ENCODE data around the gene SBF2.

SBF2 gene

GRCh38 chr11:9797300-9797699 is 496.7 kb downstream of the SBF2 start:
- Histone ChIP-seq H3K4me1 (ENCODE audit: control insufficient read depth, insufficient read depth, low read length) (peaks cover 29% of the 10 kb centered on the region), H3K36me3 (ENCODE audit: insufficient read depth, low read length) (no peaks in the 10 kb centered on the region)

GRCh38 chr11:9796854-9797253 is 497.2 kb downstream of the SBF2 start:
- no peaks in the 10 kb centered on the region for H3K9me3 ChIP-seq (replicated peaks; ENCODE audit: low read length)
- no peak overlapping the region for H3K4me3 ChIP-seq (ENCODE audit: low read length)
- H3K4me1 ChIP-seq (ENCODE audit: control insufficient read depth, insufficient read depth, low read length), result peaks cover 25% of the 10 kb centered on the region
- no peaks in the 10 kb centered on the region for H3K36me3 ChIP-seq (ENCODE audit: insufficient read depth, low read length)
- H3K4me2 ChIP-seq (ENCODE audit: low read length), result no peak overlapping the region
- H3K27me3 ChIP-seq (ENCODE audit: control insufficient read depth, insufficient read depth, low read length), result no peaks in the 10 kb centered on the region
- no peak overlapping the region for H3K9ac ChIP-seq (ENCODE audit: low read depth, low read length)

More at GRCh38 chr11:9797300-9797699, 496.7 kb downstream of the SBF2 start:
- H3K27me3 ChIP-seq (ENCODE audit: control insufficient read depth, insufficient read depth, low read length), result no peaks in the 10 kb centered on the region
- no peak overlapping the region for H3K4me2 ChIP-seq (ENCODE audit: low read length)
- H3K4me3 ChIP-seq (ENCODE audit: low read length), result no peak overlapping the region
- H3K9me3 ChIP-seq (replicated peaks; ENCODE audit: low read length), result no peaks in the 10 kb centered on the region
- H3K9ac ChIP-seq (ENCODE audit: low read depth, low read length), result no peak overlapping the region

GRCh38 chr11:9796266-9796665 is 497.8 kb downstream of the SBF2 start:
- Histone ChIP-seq H3K9ac (ENCODE audit: low read depth, low read length) (no peak overlapping the region), H3K9me3 (replicated peaks; ENCODE audit: low read length) (no peaks in the 10 kb centered on the region), H3K4me2 (ENCODE audit: low read length) (no peak overlapping the region), H3K27me3 (ENCODE audit: control insufficient read depth, insufficient read depth, low read length) (no peaks in the 10 kb centered on the region), H3K4me1 (ENCODE audit: control insufficient read depth, insufficient read depth, low read length) (peaks cover 19% of the 10 kb centered on the region), H3K4me3 (ENCODE audit: low read length) (no peak overlapping the region), H3K36me3 (ENCODE audit: insufficient read depth, low read length) (no peaks in the 10 kb centered on the region)

- Histone ChIP-seq H3K27me3 (ENCODE audit: control insufficient read depth, insufficient read depth, low read length) (no peaks in the 10 kb centered on the region), H3K4me2 (ENCODE audit: low read length) (no peak overlapping the region), H3K4me3 (ENCODE audit: low read length) (no peak overlapping the region), H3K9ac (ENCODE audit: low read depth, low read length) (no peak overlapping the region), H3K9me3 (replicated peaks; ENCODE audit: low read length) (no peaks in the 10 kb centered on the region), H3K4me1 (ENCODE audit: control insufficient read depth, insufficient read depth, low read length) (peaks cover 23% of the 10 kb centered on the region), H3K36me3 (ENCODE audit: insufficient read depth, low read length) (peaks cover 17% of the 10 kb centered on the region)
These were observed 503.3 kb downstream of the SBF2 start for GRCh38 chr11:9790703-9791102.

- peaks cover 21% of the 10 kb centered on the region for H3K36me3 ChIP-seq (ENCODE audit: insufficient read depth, low read length)
- no peak overlapping the region for H3K4me3 ChIP-seq (ENCODE audit: low read length)
- no peaks in the 10 kb centered on the region for H3K9me3 ChIP-seq (replicated peaks; ENCODE audit: low read length)
- peaks cover 23% of the 10 kb centered on the region for H3K4me1 ChIP-seq (ENCODE audit: control insufficient read depth, insufficient read depth, low read length)
- H3K9ac ChIP-seq (ENCODE audit: low read depth, low read length), result no peak overlapping the region
- no peak overlapping the region for H3K4me2 ChIP-seq (ENCODE audit: low read length)
- H3K27me3 ChIP-seq (ENCODE audit: control insufficient read depth, insufficient read depth, low read length), result no peaks in the 10 kb centered on the region
These were observed 504.1 kb downstream of the SBF2 start for GRCh38 chr11:9789910-9790309.

- peaks cover 23% of the 10 kb centered on the region for H3K4me1 ChIP-seq (ENCODE audit: control insufficient read depth, insufficient read depth, low read length)
- peak overlapping the region; percentile 60 for H3K9ac ChIP-seq (ENCODE audit: low read depth, low read length)
- H3K27me3 ChIP-seq (ENCODE audit: control insufficient read depth, insufficient read depth, low read length), result no peaks in the 10 kb centered on the region
- peaks cover 36% of the 10 kb centered on the region for H3K36me3 ChIP-seq (ENCODE audit: insufficient read depth, low read length)
- peak overlapping the region; percentile 6 for H3K4me2 ChIP-seq (ENCODE audit: low read length)
- H3K4me3 ChIP-seq (ENCODE audit: low read length), result no peak overlapping the region
- H3K9me3 ChIP-seq (replicated peaks; ENCODE audit: low read length), result no peaks in the 10 kb centered on the region
These were observed 506.0 kb downstream of the SBF2 start for GRCh38 chr11:9787981-9788521.

GRCh38 chr11:9787260-9787659 is 506.8 kb downstream of the SBF2 start:
- Histone ChIP-seq H3K36me3 (ENCODE audit: insufficient read depth, low read length) (peaks cover 36% of the 10 kb centered on the region), H3K4me3 (ENCODE audit: low read length) (no peak overlapping the region), H3K9ac (ENCODE audit: low read depth, low read length) (peak overlapping the region; percentile 60), H3K4me2 (ENCODE audit: low read length) (peak overlapping the region; percentile 6), H3K9me3 (replicated peaks; ENCODE audit: low read length) (no peaks in the 10 kb centered on the region), H3K27me3 (ENCODE audit: control insufficient read depth, insufficient read depth, low read length) (no peaks in the 10 kb centered on the region), H3K4me1 (ENCODE audit: control insufficient read depth, insufficient read depth, low read length) (peaks cover 23% of the 10 kb centered on the region)

- Histone ChIP-seq H3K9ac (ENCODE audit: low read depth, low read length) (no peak overlapping the region), H3K4me2 (ENCODE audit: low read length) (no peak overlapping the region), H3K9me3 (replicated peaks; ENCODE audit: low read length) (no peaks in the 10 kb centered on the region), H3K27me3 (ENCODE audit: control insufficient read depth, insufficient read depth, low read length) (no peaks in the 10 kb centered on the region), H3K36me3 (ENCODE audit: insufficient read depth, low read length) (peaks cover 50% of the 10 kb centered on the region), H3K4me3 (ENCODE audit: low read length) (no peak overlapping the region), H3K4me1 (ENCODE audit: control insufficient read depth, insufficient read depth, low read length) (peaks cover 23% of the 10 kb centered on the region)
These were observed 509.3 kb downstream of the SBF2 start for GRCh38 chr11:9784602-9785315.

- peaks cover 22% of the 10 kb centered on the region for H3K4me1 ChIP-seq (ENCODE audit: control insufficient read depth, insufficient read depth, low read length)
- peaks cover 51% of the 10 kb centered on the region for H3K36me3 ChIP-seq (ENCODE audit: insufficient read depth, low read length)
- H3K4me2 ChIP-seq (ENCODE audit: low read length), result no peak overlapping the region
- H3K27me3 ChIP-seq (ENCODE audit: control insufficient read depth, insufficient read depth, low read length), result no peaks in the 10 kb centered on the region
- H3K4me3 ChIP-seq (ENCODE audit: low read length), result no peak overlapping the region
- H3K9me3 ChIP-seq (replicated peaks; ENCODE audit: low read length), result no peaks in the 10 kb centered on the region
- H3K9ac ChIP-seq (ENCODE audit: low read depth, low read length), result no peak overlapping the region
These were observed 510.0 kb downstream of the SBF2 start for GRCh38 chr11:9783986-9784385.

- H3K4me1 ChIP-seq (ENCODE audit: control insufficient read depth, insufficient read depth, low read length), result peaks cover 6% of the 10 kb centered on the region
- H3K27me3 ChIP-seq (ENCODE audit: control insufficient read depth, insufficient read depth, low read length), result no peaks in the 10 kb centered on the region
- peaks cover 46% of the 10 kb centered on the region for H3K36me3 ChIP-seq (ENCODE audit: insufficient read depth, low read length)
- H3K9ac ChIP-seq (ENCODE audit: low read depth, low read length), result no peak overlapping the region
- H3K4me3 ChIP-seq (ENCODE audit: low read length), result no peak overlapping the region
- no peaks in the 10 kb centered on the region for H3K9me3 ChIP-seq (replicated peaks; ENCODE audit: low read length)
- no peak overlapping the region for H3K4me2 ChIP-seq (ENCODE audit: low read length)
These were observed 513.1 kb downstream of the SBF2 start for GRCh38 chr11:9780929-9781328.

GRCh38 chr11:9777525-9777924 is 516.5 kb downstream of the SBF2 start:
- H3K4me2 ChIP-seq (ENCODE audit: low read length), result no peak overlapping the region
- H3K4me3 ChIP-seq (ENCODE audit: low read length), result no peak overlapping the region
- H3K4me1 ChIP-seq (ENCODE audit: control insufficient read depth, insufficient read depth, low read length), result peaks cover 27% of the 10 kb centered on the region
- H3K27me3 ChIP-seq (ENCODE audit: control insufficient read depth, insufficient read depth, low read length), result no peaks in the 10 kb centered on the region
- H3K9me3 ChIP-seq (replicated peaks; ENCODE audit: low read length), result no peaks in the 10 kb centered on the region
- H3K36me3 ChIP-seq (ENCODE audit: insufficient read depth, low read length), result peaks cover 27% of the 10 kb centered on the region
- H3K9ac ChIP-seq (ENCODE audit: low read depth, low read length), result no peak overlapping the region

GRCh38 chr11:9777066-9777465 is 517.0 kb downstream of the SBF2 start:
- no peaks in the 10 kb centered on the region for H3K9me3 ChIP-seq (replicated peaks; ENCODE audit: low read length)

More at GRCh38 chr11:9777066-9777465, 517.0 kb downstream of the SBF2 start:
- H3K36me3 ChIP-seq (ENCODE audit: insufficient read depth, low read length), result peaks cover 27% of the 10 kb centered on the region
- H3K4me1 ChIP-seq (ENCODE audit: control insufficient read depth, insufficient read depth, low read length), result peaks cover 27% of the 10 kb centered on the region
- H3K27me3 ChIP-seq (ENCODE audit: control insufficient read depth, insufficient read depth, low read length), result no peaks in the 10 kb centered on the region
- H3K9ac ChIP-seq (ENCODE audit: low read depth, low read length), result no peak overlapping the region
- no peak overlapping the region for H3K4me2 ChIP-seq (ENCODE audit: low read length)
- no peak overlapping the region for H3K4me3 ChIP-seq (ENCODE audit: low read length)
